Esophagus muscularis mucosa (tissue), 4 donors: ENCODE data around the gene PRDM16.

Source experiments
- CTCF ChIP-seq, 3 experiments: fragments of 200-600 bp in 2 of 3; fragments of 450-650 bp in 1 of 3; sonication (generic) in 2 of 3; IDR thresholded peaks; one replicate each; pipeline ENCODE4 v1.5.1; 2017 to 2019; ENCODE audit warnings: antibody characterized with exemption in 3 of 3, mild to moderate bottlenecking in 2 of 3, moderate library complexity in 1 of 3
- EP300 ChIP-seq: sonication (generic); formaldehyde crosslinking; IDR thresholded peaks from one replicate; pipeline ENCODE4 v1.6.1; 2017; ENCODE audit warnings: antibody characterized with exemption
- POLR2AphosphoS5 ChIP-seq, 2 donors: sonication (generic); formaldehyde crosslinking; IDR thresholded peaks; one replicate each; pipeline ENCODE4 v1.6.1; 2017; ENCODE audit warnings: antibody characterized with exemption in 2 of 2

GRCh38 chr1:3141836-3142235 is 72.8 kb downstream of the PRDM16 start:
- TF ChIP-seq CTCF (IDR thresholded peaks at IDR 0.05): no peak
- TF ChIP-seq POLR2AphosphoS5 (IDR thresholded peaks at IDR 0.05): no peak
- TF ChIP-seq EP300: no peak
